Upper lobe of left lung (tissue), 6 donors: Measurements from ENCODE around the gene ZNF83. TPM values are rescaled to one million over a fixed set of nuclear protein-coding genes. Genes with fewer than 3 reads are reported as not detected.
"Not testable (repeated sequence)": the region's sequence is repeated elsewhere in the genome, so short reads cannot be mapped to it uniquely, and the experiment has no call there.

Experiments used
- ATAC-seq, 2 donors: fragments of 200-7000 bp; cut with Tn5 transposase; one replicate each; pipeline ENCODE4 v1.9.1; 2022; ENCODE audit warnings: mild to moderate bottlenecking in 2 of 2, moderate library complexity in 2 of 2; ENCODE audit not compliant: low FRiP score in 2 of 2
- DNase-seq, 2 donors: peaks; one replicate each; pipeline ENCODE4 v3.0.0-alpha.2; 2019 to 2020
- H3K27ac ChIP-seq, 4 donors: fragments of 200-600 bp; sonication (generic); one replicate each; pipeline ENCODE4 v1.5.1; 2016 to 2019
- H3K27me3 ChIP-seq, 4 donors: fragments of 200-600 bp; sonication (generic); one replicate each; pipeline ENCODE4 v1.5.1; 2017 to 2019
- H3K36me3 ChIP-seq, 4 donors: fragments of 200-600 bp; sonication (generic); one replicate each; pipeline ENCODE4 v1.5.1; 2016 to 2019
- H3K4me1 ChIP-seq, 4 donors: fragments of 200-600 bp; sonication (generic); one replicate each; pipeline ENCODE4 v1.5.1; 2018 to 2019
- H3K4me3 ChIP-seq, 4 donors: fragments of 200-600 bp; sonication (generic); one replicate each; pipeline ENCODE4 v1.5.1; 2017 to 2019; ENCODE audit warnings: mild to moderate bottlenecking in 2 of 4, moderate library complexity in 1 of 4
- H3K9me3 ChIP-seq, 4 donors: fragments of 200-600 bp; sonication (generic); one replicate each; pipeline ENCODE4 v1.5.1; 2018 to 2019
- CTCF ChIP-seq, 6 experiments: fragments of 450-650 bp in 4 of 6; fragments of 200-600 bp in 2 of 6; sonication (generic) in 2 of 6; IDR thresholded peaks; one replicate each; pipeline ENCODE4 v1.5.1; 2016 to 2019; ENCODE audit warnings: antibody characterized with exemption in 6 of 6
- EP300 ChIP-seq, 4 donors: sonication (generic); formaldehyde crosslinking; IDR thresholded peaks; one replicate each; pipeline ENCODE4 v1.5.1; 2017; ENCODE audit warnings: antibody characterized with exemption in 4 of 4, control low read depth in 2 of 4
- POLR2A ChIP-seq, 4 donors: fragments of 450-650 bp; IDR thresholded peaks; one replicate each; pipeline ENCODE4 v1.5.1; 2016 to 2017; ENCODE audit warnings: antibody characterized with exemption in 4 of 4, mild to moderate bottlenecking in 2 of 4
- POLR2AphosphoS5 ChIP-seq, 2 donors: sonication (generic); formaldehyde crosslinking; IDR thresholded peaks; one replicate each; pipeline ENCODE4 v1.5.1; 2017; ENCODE audit warnings: antibody characterized with exemption in 2 of 2
- WGBS, 2 donors: methylation state at CpG; one replicate each; pipeline ENCODE4 v1.1.5; 2017 to 2018; 5-methylcytosine and 5-hydroxymethylcytosine counted together
- total RNA-seq, 6 donors: library from RNA; depleted of rRNA in 4 of 6; stranded (reverse); fragments of >200 nt in 4 of 6; gene quantifications; one replicate each; pipeline versions ENCODE4 v1.1.0 to v1.2.1, GENCODE V29; 2016 to 2021
- donor health status: DM: no; HTN: no; CAD: no; lungs with moderate emphysema.
- donor health status: DM: no; HTN: yes; CAD: no; lungs with severe emphysema.

Gene ZNF83
- total RNA-seq, 6 donors from 2014 or later = 27.3 to 161 (median 45.5) TPM

GRCh38 chr19:52599241-52599640 lies 38.9 kb downstream of the ZNF83 start:
- peaks cover 0 to 28% (median 6%) of the 10 kb centered on the region in 4 donors for H3K36me3 ChIP-seq
- H3K9me3 ChIP-seq = peaks cover 0 to 5% (median 4%) of the 10 kb centered on the region in 4 donors
- H3K27me3 ChIP-seq = no peaks in the 10 kb centered on the region
- ATAC-seq = no peak
- WGBS, 2 donors = 56 to 68% methylated on average over 3 of the region's 3 CpGs
- no peak for DNase-seq
- no peak overlapping the region for H3K27ac ChIP-seq
- H3K4me3 ChIP-seq = no peak overlapping the region
- TF ChIP-seq EP300 (IDR thresholded peaks at IDR 0.05) (no peak), CTCF (IDR thresholded peaks at IDR 0.05) (no peak), POLR2AphosphoS5 (IDR thresholded peaks at IDR 0.05) (no peak), POLR2A (IDR thresholded peaks at IDR 0.05) (no peak)
- peaks cover 8 to 18% (median 12%) of the 10 kb centered on the region in 4 donors for H3K4me1 ChIP-seq

- not testable (repeated sequence) for H3K4me3 ChIP-seq, H3K9me3 ChIP-seq, H3K27me3 ChIP-seq, H3K27ac ChIP-seq, H3K4me1 ChIP-seq, ATAC-seq
- peak in 1 of 2 donors; percentile 41 for DNase-seq
- peaks cover 4 to 62% (median 11%) of the 10 kb centered on the region in 4 donors for H3K36me3 ChIP-seq
- 95% methylated on average over 23 of the region's 25 CpGs; no CpG with 5 or more reads in 1 of the 2 donors for WGBS, 2 donors
Observed at GRCh38 chr19:52593441-52593840, 44.7 kb downstream of the ZNF83 start.

DNA sequence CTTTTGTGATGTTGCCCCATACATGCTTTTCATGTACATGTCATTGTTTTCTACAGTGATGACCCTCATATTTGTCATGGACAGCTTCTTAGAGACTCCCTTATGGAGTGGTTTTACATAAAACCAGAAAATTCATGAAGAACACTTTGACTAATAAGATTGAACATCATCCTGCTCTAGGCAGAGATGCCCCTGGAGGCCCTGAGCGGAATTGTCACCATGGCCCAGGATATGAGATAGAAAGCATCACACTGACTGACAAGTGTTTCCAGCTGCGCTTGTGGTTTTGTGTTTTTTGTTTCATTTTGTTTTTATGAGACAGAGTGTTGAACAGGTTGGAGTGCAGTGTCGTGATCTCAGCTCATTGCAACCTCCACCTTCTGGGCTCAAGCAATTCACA lies 45.9 kb downstream of the ZNF83 start:
- DNase-seq (no peak), ATAC-seq (no peak)
- H3K27ac ChIP-seq = no peak overlapping the region
- no peak overlapping the region for H3K4me3 ChIP-seq
- no peaks in the 10 kb centered on the region for H3K27me3 ChIP-seq
- H3K9me3 ChIP-seq = peaks cover 0 to under 1% (median 0%) of the 10 kb centered on the region in 4 donors
- no peaks in the 10 kb centered on the region for H3K4me1 ChIP-seq
- 75 to 91% methylated on average over 3 of the region's 3 CpGs for WGBS, 2 donors
- TF ChIP-seq POLR2AphosphoS5 (IDR thresholded peaks at IDR 0.05) (no peak), POLR2A (IDR thresholded peaks at IDR 0.05) (no peak), CTCF (IDR thresholded peaks at IDR 0.05) (no peak), EP300 (IDR thresholded peaks at IDR 0.05) (no peak)
- H3K36me3 ChIP-seq = peaks cover 4 to 69% (median 11%) of the 10 kb centered on the region in 4 donors

- WGBS, 2 donors = 84 to 95% methylated on average over 5 of the region's 5 CpGs
- no peak overlapping the region for H3K4me3 ChIP-seq
- peaks cover 0 to 13% (median 7%) of the 10 kb centered on the region in 4 donors for H3K9me3 ChIP-seq
- no peak overlapping the region for H3K27ac ChIP-seq
- no peak for DNase-seq
- peaks cover 0 to 54% (median 7%) of the 10 kb centered on the region in 4 donors for H3K36me3 ChIP-seq
- no peak for TF ChIP-seq POLR2A (IDR thresholded peaks at IDR 0.05)
- no peak for TF ChIP-seq POLR2AphosphoS5 (IDR thresholded peaks at IDR 0.05)
- TF ChIP-seq CTCF (IDR thresholded peaks at IDR 0.05) = no peak
- TF ChIP-seq EP300 (IDR thresholded peaks at IDR 0.05) = no peak
- no peaks in the 10 kb centered on the region for H3K27me3 ChIP-seq
- H3K4me1 ChIP-seq = no peaks in the 10 kb centered on the region
- no peak for ATAC-seq
Observed at GRCh38 chr19:52590728-52591127, 47.4 kb downstream of the ZNF83 start.

DNA sequence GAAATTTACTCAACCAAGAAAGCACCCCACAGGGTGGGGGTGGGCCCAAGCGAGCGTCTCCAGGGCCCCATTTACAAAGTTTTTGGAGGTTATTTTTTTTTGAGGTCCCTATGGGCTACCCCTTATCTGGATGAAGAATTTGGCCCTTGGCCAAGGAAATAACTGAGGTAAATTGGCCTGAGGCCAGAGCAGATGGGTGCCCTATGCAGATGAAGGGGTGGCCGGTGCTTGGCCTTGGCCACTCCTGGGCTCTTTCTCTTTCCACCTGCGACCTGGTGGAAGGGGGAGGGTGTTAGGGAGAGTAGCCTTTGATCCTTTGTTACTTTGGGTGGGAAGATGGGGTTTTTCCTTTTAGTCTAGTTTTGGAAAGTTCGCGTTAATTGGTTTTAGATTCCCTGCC lies 52.6 kb downstream of the ZNF83 start:
- H3K4me1 ChIP-seq = no peaks in the 10 kb centered on the region
- DNase-seq = no peak
- no peak overlapping the region for H3K27ac ChIP-seq
- no peaks in the 10 kb centered on the region for H3K27me3 ChIP-seq
- peaks cover 18 to 64% (median 31%) of the 10 kb centered on the region in 4 donors for H3K36me3 ChIP-seq
- 81 to 91% methylated on average over 6 of the region's 6 CpGs for WGBS, 2 donors
- no peak overlapping the region for H3K4me3 ChIP-seq
- no peak for ATAC-seq
- TF ChIP-seq POLR2AphosphoS5 (IDR thresholded peaks at IDR 0.05) = no peak
- peaks cover 0 to 50% (median 41%) of the 10 kb centered on the region in 4 donors for H3K9me3 ChIP-seq

GRCh38 chr19:52584736-52585440 lies 53.3 kb downstream of the ZNF83 start:
- H3K27me3 ChIP-seq = no peaks in the 10 kb centered on the region
- no peaks in the 10 kb centered on the region for H3K4me1 ChIP-seq
- DNase-seq = peak in 1 of 2 donors; percentile 69
- WGBS, 2 donors = 78 to 81% methylated on average over 33 to 39 of the region's 39 CpGs
- peak overlapping the region in 1 of 4 donors; percentile 30 for H3K4me3 ChIP-seq
- H3K9me3 ChIP-seq = peaks cover 0 to 50% (median 44%) of the 10 kb centered on the region in 4 donors
- peaks cover 17 to 64% (median 37%) of the 10 kb centered on the region in 4 donors for H3K36me3 ChIP-seq
- no peak for TF ChIP-seq POLR2A (IDR thresholded peaks at IDR 0.05)
- TF ChIP-seq EP300 (IDR thresholded peaks at IDR 0.05) = no peak
- no peak for TF ChIP-seq POLR2AphosphoS5 (IDR thresholded peaks at IDR 0.05)
- TF ChIP-seq CTCF (IDR thresholded peaks at IDR 0.05) = no peak
- no peak overlapping the region for H3K27ac ChIP-seq
- ATAC-seq = peak; percentile 26 to 78
